Activated CD8-positive, alpha-beta T cell treated with anti-CD3 and anti-CD28 coated beads for 36 hours (primary cell): ENCODE measurements around the gene NKPD1. TPM values are rescaled to one million over a fixed set of nuclear protein-coding genes. Genes with fewer than 3 reads are reported as not detected.

Experiments used
- ATAC-seq: fragments of 200-7000 bp; cut with Tn5 transposase; one replicate; pipeline ENCODE4 v1.10.0; 2021; ENCODE audit warnings: mild to moderate bottlenecking, moderate library complexity
- CTCF ChIA-PET: fragments of 350-600 bp; sonication (Branson Sonifier 250); formaldehyde crosslinking; loops from one replicate; lab custom pipeline; 2021; ENCODE audit warnings: antibody characterized with exemption; lab: Charles Lee
- POLR2A ChIA-PET: fragments of 350-600 bp; sonication (Branson Sonifier 250); formaldehyde crosslinking; loops from one replicate; lab custom pipeline; 2021; ENCODE audit warnings: antibody characterized with exemption; lab: Charles Lee
- DNase-seq: peaks from one replicate; pipeline ENCODE4 v3.0.0-alpha.2; 2020
- H3K27ac Mint-ChIP-seq: one replicate; pipeline ENCODE4 v1.8.0; 2021; ENCODE audit warnings: mild to moderate bottlenecking, mixed read lengths
- H3K27me3 Mint-ChIP-seq: one replicate; pipeline ENCODE4 v1.8.0; 2021; ENCODE audit warnings: mixed read lengths
- H3K36me3 Mint-ChIP-seq: one replicate; pipeline ENCODE4 v1.8.0; 2021; ENCODE audit warnings: low read depth, mixed read lengths
- H3K4me1 Mint-ChIP-seq: one replicate; pipeline ENCODE4 v1.8.0; 2021; ENCODE audit warnings: low read depth, mixed read lengths
- H3K4me3 Mint-ChIP-seq: one replicate; pipeline ENCODE4 v1.8.0; 2021; ENCODE audit warnings: mild to moderate bottlenecking, moderate library complexity, mixed read lengths
- H3K9me3 Mint-ChIP-seq: one replicate; pipeline ENCODE4 v1.8.0; 2021; ENCODE audit warnings: mixed read lengths
- CTCF ChIP-seq: fragments of 200-600 bp; IDR thresholded peaks from one replicate; pipeline ENCODE4 v1.8.0; 2022; ENCODE audit warnings: antibody characterized with exemption, mild to moderate bottlenecking
- intact Hi-C: fragments of 100-400 bp; cut with micrococcal nuclease; formaldehyde crosslinking; loops from one replicate; pipeline ENCODE4 v1.10.0; 2022
- total RNA-seq, 2 experiments: library from RNA; stranded (reverse); gene quantifications; one replicate each; pipeline ENCODE4 v1.2.3, GENCODE V29; 2021

Gene NKPD1
- total RNA-seq, 2 experiments from 2014 or later: 0.07 to 0.16 TPM

- Mint-ChIP-seq H3K27ac (no peak overlapping the region), H3K9me3 (no peaks in the 10 kb centered on the region), H3K27me3 (no peaks in the 10 kb centered on the region), H3K4me1 (peaks cover 3% of the 10 kb centered on the region), H3K36me3 (no peaks in the 10 kb centered on the region), H3K4me3 (no peak overlapping the region)
- DNase-seq: no peak
- POLR2A ChIA-PET: no interaction called here
- CTCF ChIA-PET: interaction anchor here (2.9 kb wide), 1 partner anchor 9 kb away, joined by 10 read pairs; no protein-coding TSS in a partner anchor
- intact Hi-C loops: no loop called here
- no peak for ATAC-seq
- TF ChIP-seq CTCF: no peak
Measured at GRCh38 chr19:45135176-45135885, 25.5 kb downstream of the NKPD1 start.

- POLR2A ChIA-PET: no interaction called here
- CTCF ChIA-PET: no interaction called here
Measured at GRCh38 chr19:45133661-45134060, 27.1 kb downstream of the NKPD1 start.

GRCh38 chr19:45130888-45131615, 29.7 kb downstream of the NKPD1 start:
- Mint-ChIP-seq H3K9me3 (no peaks in the 10 kb centered on the region), H3K27me3 (no peaks in the 10 kb centered on the region), H3K27ac (no peak overlapping the region), H3K4me3 (no peak overlapping the region), H3K4me1 (peaks cover 11% of the 10 kb centered on the region), H3K36me3 (no peaks in the 10 kb centered on the region)
- ChIA-PET CTCF (interaction anchor here (0.9 to 1.1 kb wide), 2 partner anchors 12 to 27 kb away, joined by 3 to 4 read pairs; no protein-coding TSS in a partner anchor), POLR2A (interaction anchor here (0.7 to 0.9 kb wide), 2 partner anchors 54 to 136 kb away, joined by 3 read pairs; no protein-coding TSS in a partner anchor)
- intact Hi-C loops: no loop called here
- no peak for ATAC-seq
- TF ChIP-seq CTCF: no peak
- DNase-seq: no peak

More at GRCh38 chr19:45133661-45134060, 27.1 kb downstream of the NKPD1 start:
- Mint-ChIP-seq H3K27ac (peak overlapping the region; percentile 3), H3K4me3 (no peak overlapping the region), H3K27me3 (no peaks in the 10 kb centered on the region), H3K9me3 (no peaks in the 10 kb centered on the region), H3K36me3 (no peaks in the 10 kb centered on the region), H3K4me1 (peaks cover 3% of the 10 kb centered on the region)
- no peak for TF ChIP-seq CTCF
- DNase-seq (no peak), ATAC-seq (no peak)
- intact Hi-C loops: no loop called here

- ChIA-PET POLR2A (no interaction called here), CTCF (interaction anchor here (1.1 kb wide), 1 partner anchor 27 kb away, joined by 3 read pairs; no protein-coding TSS in a partner anchor)
- H3K9me3 Mint-ChIP-seq: no peaks in the 10 kb centered on the region
- DNase-seq (no peak), ATAC-seq (no peak)
- intact Hi-C loops: no loop called here
- H3K27me3 Mint-ChIP-seq: no peaks in the 10 kb centered on the region
- H3K4me1 Mint-ChIP-seq: peaks cover 16% of the 10 kb centered on the region
- TF ChIP-seq CTCF: no peak
- H3K4me3 Mint-ChIP-seq: no peak overlapping the region
- no peak overlapping the region for H3K27ac Mint-ChIP-seq
- H3K36me3 Mint-ChIP-seq: no peaks in the 10 kb centered on the region
Measured at GRCh38 chr19:45130236-45130635, 30.5 kb downstream of the NKPD1 start.
